ENCODE data around the gene KCNQ2.

- TF ChIP-seq POLR2AphosphoS5 (IDR thresholded peaks at IDR 0.05; ENCODE audit: low read depth): no peak
- no peak for TF ChIP-seq CTCF (conservative IDR thresholded peaks at IDR 0.05; ENCODE audit: low read depth in 2 of 2)
These were observed 53.8 kb downstream of the KCNQ2 start for GRCh38 chr20:63418617-63419016.

All from GM23338 (cell line).